HG02588 (cell line): ENCODE results near the gene HTT-AS.
A peak's percentile ranks its signal among the peaks of the same experiment; 100 is the strongest.
"Not testable (repeated sequence)": the region's sequence is repeated elsewhere in the genome, so short reads cannot be mapped to it uniquely, and the experiment has no call there.

Source experiments
- ATAC-seq: cut with Tn5 transposase; IDR thresholded peaks from one replicate; pipeline ENCODE4 v1.9.1; 2021; ENCODE audit warnings: mild to moderate bottlenecking, moderate library complexity; ENCODE audit not compliant: unreplicated experiment

HTT-AS gene

GRCh38 chr4:3054169-3054759 is 20.1 kb downstream of the HTT-AS start:
- no peak for ATAC-seq

GRCh38 chr4:3051141-3051897 is 23.0 kb downstream of the HTT-AS start:
- ATAC-seq = not testable (repeated sequence)

GRCh38 chr4:3047464-3048286 is 26.7 kb downstream of the HTT-AS start:
- ATAC-seq = peak; percentile 96

- no peak for ATAC-seq
These were observed 27.7 kb downstream of the HTT-AS start for GRCh38 chr4:3046623-3047022.

- ATAC-seq = no peak
These were observed 28.2 kb downstream of the HTT-AS start for GRCh38 chr4:3046162-3046561.

- no peak for ATAC-seq
These were observed 29.2 kb downstream of the HTT-AS start for GRCh38 chr4:3044870-3045819.

GRCh38 chr4:3043282-3044020 is 30.9 kb downstream of the HTT-AS start:
- ATAC-seq = no peak

GRCh38 chr4:3042226-3042625 is 32.1 kb downstream of the HTT-AS start:
- ATAC-seq = no peak

GRCh38 chr4:3041192-3042142 is 32.9 kb downstream of the HTT-AS start:
- no peak for ATAC-seq

- ATAC-seq = peak; percentile 37
These were observed 33.7 kb downstream of the HTT-AS start for GRCh38 chr4:3040452-3041191.

GRCh38 chr4:3039706-3040366 is 34.5 kb downstream of the HTT-AS start:
- no peak for ATAC-seq

- ATAC-seq = no peak
These were observed 36.3 kb downstream of the HTT-AS start for GRCh38 chr4:3037957-3038461.

GRCh38 chr4:3036131-3036952 is 38.0 kb downstream of the HTT-AS start:
- ATAC-seq = no peak

- no peak for ATAC-seq
These were observed 38.7 kb downstream of the HTT-AS start for GRCh38 chr4:3035674-3036073.

- no peak for ATAC-seq
These were observed 39.1 kb downstream of the HTT-AS start for GRCh38 chr4:3035249-3035648.

GRCh38 chr4:3034231-3034630 is 40.1 kb downstream of the HTT-AS start:
- ATAC-seq = no peak
